ENCODE measurements around the gene ERGIC2. TPM values are rescaled to one million over a fixed set of nuclear protein-coding genes. Genes with fewer than 3 reads are reported as not detected.

The ERGIC2 gene
- total RNA-seq, 1 experiment from 2014 or later = 111 TPM

DNA sequence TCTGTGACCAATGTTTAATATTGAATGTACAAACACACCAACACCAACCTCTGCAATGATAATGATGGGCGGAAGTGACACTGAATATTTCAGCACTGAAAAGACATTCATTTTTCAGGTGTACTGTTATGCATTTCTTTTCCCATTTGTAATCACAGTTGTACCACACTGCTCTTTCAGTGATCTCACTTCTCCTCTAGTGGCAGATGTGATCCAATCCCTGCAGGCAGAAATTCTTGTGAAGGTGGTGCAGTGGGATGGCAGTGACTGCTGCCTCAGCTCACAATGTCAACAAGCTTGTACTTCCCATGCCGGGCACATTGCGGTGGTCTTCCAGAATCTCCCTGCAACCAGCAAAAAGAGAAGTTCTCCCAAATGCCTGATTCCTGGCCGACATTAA lies 23.0 kb upstream of the ERGIC2 start:
- Histone ChIP-seq H3K4me3 (ENCODE audit: low read depth, low read length) (no peak overlapping the region), H3K36me3 (ENCODE audit: control insufficient read depth, insufficient read depth, low read length) (no peaks in the 10 kb centered on the region), H3K4me1 (no peaks in the 10 kb centered on the region), H3K9me3 (no peaks in the 10 kb centered on the region), H3K27me3 (replicated peaks; ENCODE audit: control insufficient read depth, insufficient read depth, low read length) (no peaks in the 10 kb centered on the region)
- TF ChIP-seq, protein P1, sequence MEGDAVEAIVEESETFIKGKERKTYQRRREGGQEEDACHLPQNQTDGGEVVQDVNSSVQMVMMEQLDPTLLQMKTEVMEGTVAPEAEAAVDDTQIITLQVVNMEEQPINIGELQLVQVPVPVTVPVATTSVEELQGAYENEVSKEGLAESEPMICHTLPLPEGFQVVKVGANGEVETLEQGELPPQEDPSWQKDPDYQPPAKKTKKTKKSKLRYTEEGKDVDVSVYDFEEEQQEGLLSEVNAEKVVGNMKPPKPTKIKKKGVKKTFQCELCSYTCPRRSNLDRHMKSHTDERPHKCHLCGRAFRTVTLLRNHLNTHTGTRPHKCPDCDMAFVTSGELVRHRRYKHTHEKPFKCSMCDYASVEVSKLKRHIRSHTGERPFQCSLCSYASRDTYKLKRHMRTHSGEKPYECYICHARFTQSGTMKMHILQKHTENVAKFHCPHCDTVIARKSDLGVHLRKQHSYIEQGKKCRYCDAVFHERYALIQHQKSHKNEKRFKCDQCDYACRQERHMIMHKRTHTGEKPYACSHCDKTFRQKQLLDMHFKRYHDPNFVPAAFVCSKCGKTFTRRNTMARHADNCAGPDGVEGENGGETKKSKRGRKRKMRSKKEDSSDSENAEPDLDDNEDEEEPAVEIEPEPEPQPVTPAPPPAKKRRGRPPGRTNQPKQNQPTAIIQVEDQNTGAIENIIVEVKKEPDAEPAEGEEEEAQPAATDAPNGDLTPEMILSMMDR (IDR thresholded peaks at IDR 0.05; ENCODE audit: insufficient read depth in 1 of 2, low read depth in 1 of 2, low read length in 1 of 2, severe bottlenecking in 1 of 2, unreplicated experiment in 1 of 2) = no peak
- Mint-ChIP-seq H3K4me3 (ENCODE audit: unreplicated experiment) (no peak overlapping the region), H3K27me3 (ENCODE audit: insufficient read depth, unreplicated experiment) (peaks cover 5% of the 10 kb centered on the region), H3K36me3 (ENCODE audit: insufficient read depth, unreplicated experiment) (no peaks in the 10 kb centered on the region), H3K9me3 (ENCODE audit: unreplicated experiment) (no peaks in the 10 kb centered on the region), H3K4me1 (ENCODE audit: low read depth, unreplicated experiment) (no peaks in the 10 kb centered on the region), H3K27ac (ENCODE audit: unreplicated experiment) (no peak overlapping the region)
- DNase-seq = no peak
- intact Hi-C loops (cut with micrococcal nuclease; ENCODE audit: unreplicated experiment) = no loop called here
- BruUV-seq (replicated peaks) = no TSS peak
- ChIA-PET CTCF (interaction anchor here (0.6 kb wide), 1 partner anchor 1037 kb away, joined by 3 read pairs; no protein-coding TSS in a partner anchor), POLR2A (no interaction called here)

DNA sequence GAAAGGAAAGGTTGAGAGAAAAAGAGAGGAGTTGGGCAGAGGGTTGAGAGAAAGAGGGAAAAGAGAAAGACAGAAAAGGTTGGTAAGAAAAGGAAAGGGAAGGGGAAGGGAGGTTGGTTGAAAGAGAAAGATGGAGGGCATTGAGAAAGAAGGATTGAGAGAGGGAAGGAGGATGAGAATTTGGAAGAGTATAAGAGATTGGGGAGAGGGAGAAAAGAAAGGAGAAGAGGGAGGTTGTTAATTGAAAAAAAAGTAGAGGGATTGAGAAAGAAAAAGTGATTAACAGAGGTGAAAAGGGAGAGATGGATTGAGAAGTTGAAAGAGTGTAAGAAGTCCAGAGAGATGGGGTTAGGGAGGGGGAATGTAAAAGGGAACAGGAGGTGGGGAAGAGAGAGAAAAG lies 21.5 kb upstream of the ERGIC2 start:
- no peak for DNase-seq
- H3K27ac Mint-ChIP-seq (ENCODE audit: unreplicated experiment) = no peak overlapping the region
- ChIA-PET POLR2A (no interaction called here), CTCF (no interaction called here)
- intact Hi-C loops (cut with micrococcal nuclease; ENCODE audit: unreplicated experiment) = no loop called here
- H3K9me3 Mint-ChIP-seq (ENCODE audit: unreplicated experiment) = no peaks in the 10 kb centered on the region
- no peak overlapping the region for H3K4me3 ChIP-seq (ENCODE audit: low read depth, low read length)
- H3K4me1 ChIP-seq = no peaks in the 10 kb centered on the region
- peaks cover 5% of the 10 kb centered on the region for H3K27me3 Mint-ChIP-seq (ENCODE audit: insufficient read depth, unreplicated experiment)
- TF ChIP-seq, protein P1 (IDR thresholded peaks at IDR 0.05; ENCODE audit: insufficient read depth in 1 of 2, low read depth in 1 of 2, low read length in 1 of 2, severe bottlenecking in 1 of 2, unreplicated experiment in 1 of 2) = no peak
- H3K9me3 ChIP-seq = no peaks in the 10 kb centered on the region
- no TSS peak for BruUV-seq (replicated peaks)
- no peaks in the 10 kb centered on the region for H3K4me1 Mint-ChIP-seq (ENCODE audit: low read depth, unreplicated experiment)
- H3K4me3 Mint-ChIP-seq (ENCODE audit: unreplicated experiment) = no peak overlapping the region
- no peaks in the 10 kb centered on the region for H3K36me3 ChIP-seq (ENCODE audit: control insufficient read depth, insufficient read depth, low read length)
- H3K27me3 ChIP-seq (replicated peaks; ENCODE audit: control insufficient read depth, insufficient read depth, low read length) = no peaks in the 10 kb centered on the region
- H3K36me3 Mint-ChIP-seq (ENCODE audit: insufficient read depth, unreplicated experiment) = no peaks in the 10 kb centered on the region

DNA sequence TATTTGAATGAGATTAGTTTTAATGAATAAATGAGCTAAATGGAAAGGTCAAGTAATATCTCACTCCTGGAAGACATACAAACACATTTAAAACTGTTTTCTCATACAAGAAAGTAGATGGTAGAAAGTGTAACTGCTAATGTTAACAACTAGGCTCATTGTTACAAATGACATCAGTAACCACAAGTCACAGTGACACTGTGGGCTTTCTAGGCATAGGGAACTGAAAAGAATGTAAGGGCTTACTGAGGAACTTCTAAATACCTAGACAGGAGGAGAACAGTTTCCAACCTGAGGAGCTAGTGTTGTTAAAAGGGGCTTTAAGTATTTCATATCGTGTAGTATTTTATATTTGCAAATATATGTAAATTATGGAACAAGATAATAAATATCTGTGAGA lies 17.5 kb upstream of the ERGIC2 start:
- H3K4me1 Mint-ChIP-seq (ENCODE audit: low read depth, unreplicated experiment) = no peaks in the 10 kb centered on the region
- H3K36me3 Mint-ChIP-seq (ENCODE audit: insufficient read depth, unreplicated experiment) = no peaks in the 10 kb centered on the region
- no peak overlapping the region for H3K4me3 ChIP-seq (ENCODE audit: low read depth, low read length)
- H3K36me3 ChIP-seq (ENCODE audit: control insufficient read depth, insufficient read depth, low read length) = no peaks in the 10 kb centered on the region
- no TSS peak for BruUV-seq (replicated peaks)
- no peak for DNase-seq
- H3K27ac Mint-ChIP-seq (ENCODE audit: unreplicated experiment) = no peak overlapping the region
- H3K9me3 ChIP-seq = no peaks in the 10 kb centered on the region
- H3K27me3 Mint-ChIP-seq (ENCODE audit: insufficient read depth, unreplicated experiment) = peaks cover 5% of the 10 kb centered on the region
- ChIA-PET POLR2A (interaction anchor here (0.9 kb wide), 1 partner anchor 17 kb away, joined by 3 read pairs; the partner anchor contains the start of gene ERGIC2), CTCF (no interaction called here)
- intact Hi-C loops (cut with micrococcal nuclease; ENCODE audit: unreplicated experiment) = no loop called here
- H3K9me3 Mint-ChIP-seq (ENCODE audit: unreplicated experiment) = no peaks in the 10 kb centered on the region
- no peak overlapping the region for H3K4me3 Mint-ChIP-seq (ENCODE audit: unreplicated experiment)
- TF ChIP-seq, protein P1 (IDR thresholded peaks at IDR 0.05; ENCODE audit: insufficient read depth in 1 of 2, low read depth in 1 of 2, low read length in 1 of 2, severe bottlenecking in 1 of 2, unreplicated experiment in 1 of 2) = no peak
- H3K27me3 ChIP-seq (replicated peaks; ENCODE audit: control insufficient read depth, insufficient read depth, low read length) = no peaks in the 10 kb centered on the region
- no peaks in the 10 kb centered on the region for H3K4me1 ChIP-seq

All from Caco-2 (cell line).